HG02610 (cell line): Measurements from ENCODE around the gene TTC28.
"Not testable (repeated sequence)": the region's sequence is repeated elsewhere in the genome, so short reads cannot be mapped to it uniquely, and the experiment has no call there.

Experiments
- ATAC-seq: cut with Tn5 transposase; IDR thresholded peaks from one replicate; pipeline ENCODE4 v1.9.1; 2021; ENCODE audit warnings: mild to moderate bottlenecking, moderate library complexity; ENCODE audit not compliant: unreplicated experiment

The TTC28 gene

GRCh38 chr22:28369854-28370253 is 309.8 kb downstream of the TTC28 start:
- ATAC-seq, result no peak

- no peak for ATAC-seq
Measured at GRCh38 chr22:28366856-28367255, 312.8 kb downstream of the TTC28 start.

GRCh38 chr22:28365371-28365770 is 314.3 kb downstream of the TTC28 start:
- no peak for ATAC-seq

DNA sequence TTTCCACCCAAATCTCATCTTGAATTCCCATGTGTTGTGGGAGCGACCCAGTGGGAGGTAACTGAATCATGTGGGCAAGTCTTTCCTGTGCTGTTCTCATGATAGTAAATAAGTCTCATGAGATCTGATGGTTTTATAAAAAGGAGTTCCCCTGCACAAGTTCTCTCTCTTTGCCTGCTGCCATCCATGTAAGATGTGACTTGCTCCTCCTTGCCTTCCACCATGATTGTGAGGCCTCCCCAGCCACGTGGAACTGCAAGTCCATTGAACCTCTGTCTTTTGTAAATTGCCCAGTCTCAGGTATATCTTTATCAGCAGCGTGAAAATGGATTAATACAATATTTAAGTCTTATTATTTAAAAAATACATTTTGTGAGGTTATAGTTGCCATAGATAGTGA is 315.5 kb downstream of the TTC28 start:
- not testable (repeated sequence) for ATAC-seq

- no peak for ATAC-seq
Measured at GRCh38 chr22:28360939-28361338, 318.7 kb downstream of the TTC28 start.

GRCh38 chr22:28358312-28358711 is 321.3 kb downstream of the TTC28 start:
- ATAC-seq, result no peak

GRCh38 chr22:28357193-28357592 is 322.4 kb downstream of the TTC28 start:
- no peak for ATAC-seq

- ATAC-seq, result no peak
Measured at GRCh38 chr22:28351476-28351875, 328.2 kb downstream of the TTC28 start.

DNA sequence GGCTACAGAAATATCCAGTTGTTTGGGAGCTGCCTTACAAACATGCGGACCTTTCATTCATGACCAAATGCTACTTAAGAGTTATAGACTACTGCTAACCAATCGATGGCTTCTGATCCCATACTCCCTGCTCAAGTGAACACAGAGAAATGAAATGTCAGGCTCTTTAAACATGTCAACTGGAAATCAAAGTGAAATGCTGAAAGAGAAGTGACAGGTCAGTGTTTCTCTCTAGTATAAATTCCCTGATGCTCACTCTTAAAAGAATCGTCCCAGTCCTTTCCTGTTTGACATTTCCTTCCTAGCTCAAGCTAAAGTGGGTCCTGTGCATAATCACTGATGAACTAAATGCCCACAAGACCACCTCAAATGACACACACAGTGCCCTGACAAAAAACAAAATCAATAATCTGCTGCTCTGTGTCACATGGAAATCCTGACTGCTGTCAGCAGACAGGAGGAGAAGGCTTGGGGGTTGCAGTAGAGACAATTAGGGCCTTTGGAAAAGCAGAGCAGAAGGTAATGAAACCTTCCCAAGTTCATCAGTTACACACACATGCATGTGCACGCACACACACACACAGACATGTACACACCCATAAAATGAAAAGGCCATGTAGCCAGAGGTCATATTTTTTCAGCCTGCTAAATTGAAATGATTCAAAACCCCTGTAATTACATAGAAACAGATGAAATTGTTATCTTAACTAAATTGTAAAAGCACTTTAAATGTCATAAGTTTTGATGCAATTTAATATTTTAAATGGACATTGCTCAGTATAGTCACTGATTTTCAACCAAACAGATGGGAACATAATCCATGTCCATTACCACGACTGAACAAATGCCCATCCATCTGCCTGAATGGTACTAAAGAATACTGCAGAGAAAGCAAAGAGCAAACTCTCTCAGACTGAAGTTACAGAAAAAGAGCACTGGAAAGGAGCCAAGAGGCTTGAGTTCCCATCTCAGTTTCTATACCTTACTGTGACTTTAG is 330.7 kb downstream of the TTC28 start:
- no peak for ATAC-seq

GRCh38 chr22:28346308-28346707 is 333.3 kb downstream of the TTC28 start:
- no peak for ATAC-seq

DNA sequence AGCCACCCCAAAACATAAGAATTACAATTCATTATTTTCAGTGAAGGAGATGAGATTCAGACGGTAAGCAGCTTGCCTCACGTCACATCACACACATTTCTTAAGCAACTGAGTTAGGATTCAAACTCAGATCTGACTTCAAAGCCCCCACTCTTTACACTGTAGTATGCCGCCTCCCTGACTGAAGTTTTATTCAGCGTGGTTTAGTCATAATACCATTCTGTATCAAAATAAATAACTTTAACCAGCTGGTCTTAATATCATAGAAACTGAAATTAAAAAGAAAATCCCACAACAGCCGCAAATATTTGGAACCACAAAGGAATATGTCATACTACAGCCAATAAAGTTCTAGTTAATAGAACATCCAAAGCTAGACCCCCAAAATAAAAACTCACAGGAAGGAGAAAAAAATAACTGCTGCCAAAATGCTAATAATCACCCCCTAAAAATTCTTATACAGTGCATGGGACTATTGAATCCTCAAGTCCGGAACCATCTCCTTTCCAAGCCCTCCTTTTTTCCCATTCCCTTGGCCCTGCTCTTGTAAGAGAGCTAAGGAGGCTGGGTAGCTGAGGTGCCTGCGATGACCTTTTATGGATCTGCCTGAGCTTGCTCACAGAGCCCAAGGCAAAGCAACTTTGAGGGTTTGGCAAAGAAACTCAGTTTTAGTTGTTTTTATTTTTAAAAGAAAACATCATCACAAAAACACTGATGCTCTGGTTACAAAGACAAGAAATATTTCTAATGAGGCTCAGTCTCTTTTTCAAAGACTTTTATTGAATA is 334.5 kb downstream of the TTC28 start:
- ATAC-seq, result no peak

- no peak for ATAC-seq
Measured at GRCh38 chr22:28341001-28341400, 338.6 kb downstream of the TTC28 start.

- no peak for ATAC-seq
Measured at GRCh38 chr22:28333088-28333487, 346.6 kb downstream of the TTC28 start.

DNA sequence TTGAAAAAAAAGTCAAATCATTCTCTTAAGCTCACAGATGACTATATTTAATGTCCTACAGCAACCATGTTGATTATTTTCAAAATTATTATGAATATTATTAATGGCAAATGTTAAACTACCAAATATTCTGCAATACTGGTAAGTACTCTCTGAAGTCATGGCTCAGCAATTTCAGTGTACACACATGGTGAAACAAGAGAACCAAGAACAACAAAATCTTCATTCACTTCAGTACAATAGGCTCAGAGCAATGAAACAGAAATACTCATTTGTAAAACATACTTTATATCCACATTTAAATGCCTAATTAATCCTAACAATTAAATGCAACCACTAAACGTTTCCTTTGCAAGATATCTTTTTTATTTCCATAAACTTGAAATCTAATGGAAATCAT is 347.2 kb downstream of the TTC28 start:
- ATAC-seq, result no peak

DNA sequence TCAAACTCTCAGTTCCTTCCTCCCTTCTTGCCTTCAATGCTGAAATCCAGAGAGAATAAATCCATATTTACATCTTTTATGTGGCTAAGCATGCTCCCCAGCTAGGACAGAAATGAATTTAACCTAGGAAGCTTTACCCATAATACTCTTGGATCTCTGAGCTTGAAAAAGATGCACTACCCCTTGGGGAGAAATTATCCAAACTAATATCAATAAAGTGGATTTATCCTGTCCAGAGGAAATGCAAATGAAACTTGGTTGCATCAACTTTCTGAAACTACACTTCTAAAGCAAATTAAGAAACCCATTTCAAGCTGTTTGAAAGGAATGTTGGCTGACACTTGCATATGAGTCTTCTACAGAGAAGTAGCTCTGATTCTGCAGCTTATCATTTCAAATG is 347.9 kb downstream of the TTC28 start:
- no peak for ATAC-seq

DNA sequence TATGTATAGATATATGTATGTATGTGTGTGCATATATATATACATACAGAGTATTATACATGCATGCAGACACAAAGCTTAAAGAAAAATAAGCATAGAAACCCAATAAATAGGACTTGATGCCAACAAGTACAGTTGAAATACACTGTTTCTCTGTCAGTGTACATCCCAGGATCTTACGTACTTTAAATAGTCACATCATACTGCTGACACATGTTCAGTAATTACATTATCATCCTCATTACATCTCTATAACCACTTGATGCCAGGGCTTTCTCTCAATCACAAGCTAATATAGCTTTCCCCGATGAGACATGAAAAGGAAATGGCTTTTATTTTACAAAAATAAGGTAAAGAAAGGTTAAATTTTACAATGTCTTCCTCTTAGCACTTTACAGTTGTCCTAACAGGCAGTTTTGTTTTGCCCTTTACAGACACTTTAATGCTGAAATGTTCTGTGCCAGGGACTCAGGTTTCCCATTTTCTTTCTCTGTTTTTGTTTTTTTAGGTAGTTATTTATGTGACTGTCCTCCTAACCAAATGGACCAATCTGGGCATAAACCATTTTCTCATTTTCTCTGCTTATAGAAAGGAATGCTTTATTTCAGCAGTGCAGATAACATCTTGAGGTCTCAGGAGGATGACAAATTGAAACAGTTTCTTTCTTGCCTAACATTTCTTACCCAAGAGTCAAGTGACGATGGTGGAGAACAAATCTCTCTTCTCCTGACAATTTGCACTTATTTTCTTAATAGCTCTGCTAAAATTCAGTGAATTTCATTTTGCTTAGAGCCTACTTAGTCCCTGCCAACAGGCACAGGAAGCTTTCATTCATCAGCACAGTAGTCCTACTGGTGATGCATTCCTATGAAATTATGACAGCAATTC is 350.2 kb downstream of the TTC28 start:
- no peak for ATAC-seq

GRCh38 chr22:28328756-28329155 is 350.9 kb downstream of the TTC28 start:
- no peak for ATAC-seq

GRCh38 chr22:28316014-28316413 is 363.6 kb downstream of the TTC28 start:
- no peak for ATAC-seq

DNA sequence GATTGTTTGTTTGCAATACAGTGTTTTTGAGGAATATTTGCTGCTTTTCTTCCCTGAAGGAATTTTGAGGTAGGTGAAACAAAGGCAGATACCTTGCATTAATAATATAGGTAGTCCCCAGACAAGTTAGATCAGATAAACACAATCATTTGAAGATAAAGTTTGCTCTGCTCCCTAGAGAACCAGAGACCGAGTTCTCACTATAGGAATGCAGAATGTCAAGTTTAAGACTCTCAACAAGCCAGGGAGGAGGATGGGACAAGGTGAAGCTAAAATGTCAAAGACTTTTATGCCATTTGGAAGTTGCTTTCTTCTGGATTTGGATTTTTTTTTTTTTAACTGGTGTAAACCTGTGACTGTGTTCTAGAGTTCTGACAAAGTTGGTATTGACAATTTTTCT is 364.7 kb downstream of the TTC28 start:
- no peak for ATAC-seq

- no peak for ATAC-seq
Measured at GRCh38 chr22:28310299-28310698, 369.3 kb downstream of the TTC28 start.

GRCh38 chr22:28299753-28300152 is 379.9 kb downstream of the TTC28 start:
- ATAC-seq, result no peak
